ENCODE results near the gene METTL8.
A peak's percentile ranks its signal among the peaks of the same experiment; 100 is the strongest.

The METTL8 gene, protein sequence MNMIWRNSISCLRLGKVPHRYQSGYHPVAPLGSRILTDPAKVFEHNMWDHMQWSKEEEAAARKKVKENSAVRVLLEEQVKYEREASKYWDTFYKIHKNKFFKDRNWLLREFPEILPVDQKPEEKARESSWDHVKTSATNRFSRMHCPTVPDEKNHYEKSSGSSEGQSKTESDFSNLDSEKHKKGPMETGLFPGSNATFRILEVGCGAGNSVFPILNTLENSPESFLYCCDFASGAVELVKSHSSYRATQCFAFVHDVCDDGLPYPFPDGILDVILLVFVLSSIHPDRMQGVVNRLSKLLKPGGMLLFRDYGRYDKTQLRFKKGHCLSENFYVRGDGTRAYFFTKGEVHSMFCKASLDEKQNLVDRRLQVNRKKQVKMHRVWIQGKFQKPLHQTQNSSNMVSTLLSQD

DNA sequence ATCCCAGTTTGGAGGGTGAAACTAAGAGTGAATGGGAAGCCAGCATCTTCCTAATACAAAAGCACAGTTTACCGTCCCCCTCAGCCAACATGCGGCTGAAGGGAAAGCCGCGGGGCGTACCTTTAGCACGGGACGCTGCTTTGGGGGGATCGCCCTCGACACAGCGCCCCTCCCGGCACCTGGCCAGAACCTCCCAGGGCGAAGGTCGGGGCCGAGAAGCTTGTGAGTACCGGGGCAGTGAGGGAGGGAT, at the start of gene METTL8:
Gene METTL8, minus strand, starts transcription at position 228 of the 250 bp plus-strand sequence. CDS start 41,805 bp downstream, outside the sequence.
- DNase-seq = no peak

DNA sequence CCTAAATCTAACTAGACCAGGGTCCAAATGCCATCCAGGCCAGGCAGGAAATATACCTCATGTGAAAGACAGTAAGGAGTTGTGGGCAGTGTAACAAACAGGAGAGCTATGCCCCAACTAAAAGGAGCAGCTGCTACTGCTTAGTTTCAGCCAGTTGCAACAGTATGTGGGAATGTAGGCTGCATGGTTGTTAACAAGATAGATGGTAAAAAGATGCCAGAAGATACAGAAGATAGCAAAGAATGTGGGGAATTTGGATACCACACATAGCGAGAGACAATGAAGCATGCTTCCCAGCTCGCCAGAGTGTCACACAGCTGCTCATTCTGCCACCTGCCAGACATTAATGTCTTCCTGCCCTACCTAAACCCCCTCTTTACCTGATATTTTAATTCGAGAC, 49.1 kb upstream of the METTL8 start:
- DNase-seq = no peak

- no peak for DNase-seq
These were observed 48.5 kb upstream of the METTL8 start for GRCh38 chr2:171482308-171482707.

GRCh38 chr2:171480908-171481307, 47.1 kb upstream of the METTL8 start:
- DNase-seq = no peak

- DNase-seq = no peak
These were observed 45.5 kb upstream of the METTL8 start for GRCh38 chr2:171479154-171479814.

- no peak for DNase-seq
These were observed 44.6 kb upstream of the METTL8 start for GRCh38 chr2:171478345-171478744.

GRCh38 chr2:171475979-171476378, 42.2 kb upstream of the METTL8 start:
- no peak for DNase-seq

- no peak for DNase-seq
These were observed 36.3 kb upstream of the METTL8 start for GRCh38 chr2:171470129-171470528.

DNA sequence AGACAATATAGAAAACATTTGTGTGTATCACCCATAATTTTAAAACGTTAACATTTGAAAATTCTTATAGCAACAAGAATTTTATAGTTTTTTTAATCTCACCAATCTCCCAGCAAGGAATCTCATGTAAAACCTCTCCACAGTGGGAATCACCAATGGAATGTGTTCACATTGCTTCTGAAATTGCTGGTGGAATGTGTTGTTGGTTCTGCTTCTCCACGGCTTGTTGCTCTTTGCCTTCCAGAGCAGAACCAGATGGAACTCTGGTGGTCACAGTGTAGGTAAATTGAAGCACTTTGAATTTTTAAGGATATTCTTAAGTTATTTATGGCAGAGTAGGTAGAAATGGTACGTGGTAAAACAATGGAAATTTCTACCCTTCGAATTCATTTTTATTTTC, 35.4 kb upstream of the METTL8 start:
- no peak for DNase-seq

DNA sequence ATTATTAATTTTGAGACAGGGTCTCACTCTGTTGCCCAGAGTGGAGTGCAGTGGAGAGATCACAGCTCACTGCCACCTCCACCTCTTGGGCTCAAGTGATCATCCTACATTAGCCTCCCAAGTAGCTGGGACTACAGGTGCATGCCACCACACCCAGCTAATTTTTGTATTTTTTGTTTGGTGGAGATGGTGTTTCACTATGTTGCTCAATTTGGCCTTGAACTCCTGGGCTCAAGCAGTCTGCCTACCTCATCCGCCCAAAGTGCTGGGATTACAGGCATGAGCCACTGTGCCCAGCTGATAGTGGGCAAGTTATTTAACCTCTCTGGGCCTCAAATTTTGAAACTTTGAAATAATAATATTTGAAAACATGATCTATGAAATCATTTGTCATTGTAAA, 26.7 kb upstream of the METTL8 start:
- DNase-seq = no peak

- DNase-seq = no peak
These were observed 25.7 kb upstream of the METTL8 start for GRCh38 chr2:171459498-171459897.

DNA sequence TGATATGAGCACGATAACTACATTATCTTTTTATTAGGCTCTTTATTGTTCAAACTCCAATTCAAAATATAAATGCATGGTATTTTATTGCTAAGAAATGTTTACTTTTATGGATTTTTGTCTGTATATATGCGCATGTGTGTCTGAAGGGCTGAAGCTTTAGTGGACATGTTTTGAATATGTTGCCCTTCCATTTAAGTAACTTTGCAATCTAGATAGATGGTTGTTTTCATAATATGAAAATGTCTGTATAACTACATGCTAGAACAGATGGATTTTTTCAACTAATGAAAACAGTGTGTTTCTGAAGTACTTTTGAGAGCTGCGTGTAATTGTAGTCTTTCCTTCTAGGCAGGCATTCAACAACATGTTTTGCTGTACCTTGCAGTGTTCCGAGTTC, 19.0 kb upstream of the METTL8 start:
- no peak for DNase-seq

- DNase-seq = no peak
These were observed 17.3 kb upstream of the METTL8 start for GRCh38 chr2:171451074-171451473.

- no peak for DNase-seq
These were observed 13.9 kb upstream of the METTL8 start for GRCh38 chr2:171447675-171448074.

- DNase-seq = no peak
These were observed 7.7 kb upstream of the METTL8 start for GRCh38 chr2:171441470-171441869.

GRCh38 chr2:171436307-171436706, 2.5 kb upstream of the METTL8 start:
- no peak for DNase-seq

DNA sequence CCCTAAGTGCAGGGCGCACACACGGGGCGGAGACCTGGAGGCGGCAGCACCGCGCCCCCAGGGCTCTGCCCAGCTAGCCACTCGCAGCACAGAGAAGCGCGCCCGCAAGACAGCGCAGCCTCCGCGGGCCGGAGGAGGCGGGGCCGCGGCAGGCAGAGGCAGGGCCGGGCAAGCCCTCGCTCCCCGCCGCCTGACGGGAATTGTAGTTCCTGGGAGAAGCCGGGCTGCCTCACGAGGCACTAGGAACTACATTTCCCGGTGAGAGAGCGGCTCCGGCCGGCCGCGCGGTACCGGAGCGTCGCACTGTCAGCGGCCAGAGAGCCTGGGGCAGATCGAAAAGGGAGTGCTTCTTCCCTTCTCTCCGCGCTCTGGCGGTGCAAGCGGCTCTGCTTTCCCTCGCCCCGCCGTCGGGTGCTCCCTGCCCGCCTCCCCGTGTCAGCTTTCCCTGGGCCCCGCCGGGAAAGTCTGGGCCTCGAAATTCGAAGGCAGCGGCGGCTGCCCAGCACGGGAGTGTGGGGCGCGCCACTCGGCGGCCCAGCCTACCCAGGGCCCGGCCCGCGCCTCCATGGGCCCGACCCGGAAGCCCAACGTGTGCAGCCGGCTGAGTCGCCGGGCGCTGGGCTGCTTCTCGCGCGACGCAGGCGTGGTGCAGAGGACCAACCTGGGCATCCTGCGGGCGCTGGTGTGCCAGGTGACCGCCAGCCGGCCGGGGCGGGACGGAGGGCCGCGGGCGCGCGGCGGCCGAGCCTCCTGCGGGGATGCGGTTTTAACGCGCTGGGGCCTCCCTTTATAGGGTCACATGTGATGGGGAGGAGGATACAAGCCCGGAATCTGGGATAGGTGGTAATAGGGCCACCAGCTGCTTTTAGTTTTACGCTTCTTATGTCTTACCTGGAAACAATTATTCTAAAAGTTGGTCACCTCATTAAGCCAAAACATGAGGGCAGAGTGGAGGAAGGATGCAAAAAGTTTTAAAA, 511 bp upstream of the METTL8 start, which contains the start of gene DCAF17:
Gene DCAF17, plus strand, starts transcription at position 214 of the 977 bp plus-strand sequence. Its CDS starts 352 bp downstream, at position 566.
- peak; percentile 96 for DNase-seq

DNA sequence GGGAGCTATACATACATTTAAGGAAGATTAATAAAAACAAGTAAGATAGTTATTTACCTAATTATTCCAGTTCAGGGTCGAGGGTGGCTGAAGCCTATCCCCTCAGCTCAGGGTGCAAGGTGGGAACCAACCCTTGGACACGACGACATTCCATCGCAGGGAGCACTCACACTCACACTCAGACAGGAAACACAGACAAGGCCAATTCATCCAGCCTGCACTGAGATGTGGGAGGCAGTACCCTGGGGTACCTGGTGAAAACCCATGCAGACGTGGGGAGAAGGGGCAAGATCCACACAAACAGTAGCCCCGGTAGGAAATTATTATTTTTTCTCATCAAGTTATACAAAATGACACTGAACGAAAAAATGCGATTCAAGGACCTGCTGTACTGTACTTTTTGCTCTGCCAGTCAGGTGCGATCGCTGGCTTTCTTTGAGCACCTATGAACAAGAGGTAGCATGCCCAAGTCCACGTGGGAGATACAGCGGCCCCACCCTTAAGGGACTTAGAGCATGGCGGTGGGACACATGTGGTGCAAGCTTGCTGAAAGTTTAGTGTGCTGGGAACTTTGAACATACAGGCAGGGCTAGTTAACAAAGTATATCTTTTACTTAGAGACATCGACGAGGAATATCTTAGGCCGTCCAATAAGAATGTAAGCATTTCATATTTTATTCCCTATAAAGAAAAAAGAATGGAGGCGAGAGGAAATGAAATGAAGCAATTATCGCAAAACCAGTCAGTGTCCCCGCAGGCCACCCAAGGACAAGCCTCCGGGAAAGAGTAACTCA, 624 bp downstream of the METTL8 start:
- peak; percentile 43 for DNase-seq

- DNase-seq = no peak
These were observed 1.4 kb downstream of the METTL8 start for GRCh38 chr2:171432206-171432968.

DNA sequence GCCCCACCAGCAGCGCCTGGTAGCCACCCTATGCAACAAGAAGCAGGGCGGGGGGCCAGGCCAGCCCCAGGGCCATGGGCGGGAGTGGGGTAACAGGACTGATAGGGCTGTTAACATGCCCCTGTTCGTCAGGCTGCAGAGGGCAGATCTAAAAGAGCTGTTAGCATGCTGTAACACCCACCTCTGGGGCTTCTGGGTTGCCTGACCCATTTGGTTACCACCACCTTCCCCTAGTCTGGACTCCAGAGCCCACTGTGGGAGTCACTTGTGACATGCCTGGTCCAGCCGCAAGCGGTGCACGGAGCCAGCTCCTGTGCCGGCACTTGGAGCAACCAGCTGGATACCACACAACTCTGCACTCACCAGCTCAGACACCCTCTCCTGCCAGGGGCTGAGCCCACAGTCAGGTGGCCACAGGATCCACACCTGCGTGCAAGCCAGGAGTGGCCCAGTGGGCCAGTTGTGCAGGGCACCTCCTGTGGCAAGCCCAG, 2.1 kb downstream of the METTL8 start:
- no peak for DNase-seq

All from CD4-positive, alpha-beta T cell treated with Interleukin-21 for 1 hour (primary cell).